ENCODE measurements around the gene MGST3.
A peak's percentile ranks its signal among the peaks of the same experiment; 100 is the strongest.
"Not testable (repeated sequence)": the region's sequence is repeated elsewhere in the genome, so short reads cannot be mapped to it uniquely, and the experiment has no call there.

The MGST3 gene

DNA sequence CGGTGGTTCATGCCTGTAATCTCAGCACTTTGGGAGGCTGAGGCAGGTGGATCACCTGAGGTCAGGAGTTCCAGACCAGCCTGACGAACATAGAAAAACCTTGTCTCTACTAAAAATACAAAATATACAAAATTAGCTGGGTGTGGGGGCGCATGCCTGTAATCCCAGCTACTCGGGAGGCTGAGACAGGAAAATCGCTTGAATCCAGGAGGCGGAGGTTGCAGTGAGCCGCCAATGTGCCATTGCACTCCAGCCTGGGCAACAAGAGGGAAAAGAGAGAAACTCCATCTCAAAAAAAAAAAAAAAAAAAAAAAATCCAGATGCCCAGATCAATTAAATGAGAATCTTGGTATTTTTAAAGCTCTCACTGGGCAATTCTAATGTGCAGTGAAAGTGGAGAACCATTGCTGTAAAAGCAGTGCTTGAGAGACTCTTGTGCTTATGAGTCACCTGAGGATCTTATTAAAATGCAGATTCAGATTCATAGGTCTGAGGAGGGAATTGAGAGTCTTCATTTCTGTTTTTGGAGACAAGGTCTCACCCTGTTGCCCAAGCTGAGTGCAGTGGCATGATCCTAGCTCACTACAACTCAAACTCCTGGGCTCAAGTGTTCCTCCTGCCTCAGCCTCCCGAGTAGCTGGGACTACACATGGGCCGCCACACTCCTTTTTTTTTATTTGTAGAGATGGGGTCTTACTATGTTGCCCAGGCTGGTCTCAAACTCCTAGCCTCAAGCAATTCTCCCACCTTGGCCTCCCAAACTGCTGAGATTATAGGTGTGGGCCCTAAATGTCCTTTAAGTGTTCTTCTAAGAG is 27.9 kb downstream of the MGST3 start:
- DNase-seq (ENCODE audit: low spot score), result not testable (repeated sequence)

GRCh38 chr1:165659581-165659895 is 28.5 kb downstream of the MGST3 start:
- DNase-seq (ENCODE audit: low spot score), result no peak

DNA sequence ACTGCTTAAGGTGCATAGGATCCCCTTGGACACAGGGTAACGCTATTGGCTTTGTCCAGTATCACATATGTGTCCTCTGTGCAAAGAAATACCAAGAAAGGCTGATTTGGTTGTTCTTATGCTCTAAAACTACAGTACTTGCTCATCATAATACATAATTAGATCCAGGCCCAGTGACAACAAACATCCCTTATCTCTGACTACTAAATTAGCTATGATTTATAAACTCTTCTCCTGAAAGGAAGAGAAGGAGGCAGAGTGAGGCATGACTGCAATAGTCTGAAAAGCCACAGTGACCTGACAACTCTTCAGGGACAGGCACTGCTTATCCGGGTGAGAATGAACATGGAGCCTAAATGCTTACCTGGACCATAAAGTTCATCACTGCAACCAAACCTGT is 30.7 kb downstream of the MGST3 start:
- no peak for DNase-seq (ENCODE audit: low spot score)

DNA sequence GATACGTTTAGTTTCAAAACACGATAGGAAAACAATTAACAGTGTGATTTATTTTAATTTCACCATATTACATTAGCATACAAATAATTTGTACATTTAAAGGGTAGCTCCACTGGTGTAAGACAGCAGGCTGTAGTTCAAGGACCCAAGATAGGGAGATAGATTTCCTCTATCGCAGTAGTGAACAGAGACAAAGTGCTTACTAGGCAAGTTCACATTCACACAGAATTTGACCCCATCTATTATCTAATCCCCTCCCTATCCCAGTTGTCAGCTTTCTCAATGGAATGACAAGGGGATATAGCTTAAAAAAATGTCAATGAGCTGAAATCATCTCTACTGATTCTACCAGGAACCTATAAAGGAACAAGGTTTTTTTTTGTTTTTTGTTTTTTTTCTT is 31.2 kb downstream of the MGST3 start:
- no peak for DNase-seq (ENCODE audit: low spot score)

DNA sequence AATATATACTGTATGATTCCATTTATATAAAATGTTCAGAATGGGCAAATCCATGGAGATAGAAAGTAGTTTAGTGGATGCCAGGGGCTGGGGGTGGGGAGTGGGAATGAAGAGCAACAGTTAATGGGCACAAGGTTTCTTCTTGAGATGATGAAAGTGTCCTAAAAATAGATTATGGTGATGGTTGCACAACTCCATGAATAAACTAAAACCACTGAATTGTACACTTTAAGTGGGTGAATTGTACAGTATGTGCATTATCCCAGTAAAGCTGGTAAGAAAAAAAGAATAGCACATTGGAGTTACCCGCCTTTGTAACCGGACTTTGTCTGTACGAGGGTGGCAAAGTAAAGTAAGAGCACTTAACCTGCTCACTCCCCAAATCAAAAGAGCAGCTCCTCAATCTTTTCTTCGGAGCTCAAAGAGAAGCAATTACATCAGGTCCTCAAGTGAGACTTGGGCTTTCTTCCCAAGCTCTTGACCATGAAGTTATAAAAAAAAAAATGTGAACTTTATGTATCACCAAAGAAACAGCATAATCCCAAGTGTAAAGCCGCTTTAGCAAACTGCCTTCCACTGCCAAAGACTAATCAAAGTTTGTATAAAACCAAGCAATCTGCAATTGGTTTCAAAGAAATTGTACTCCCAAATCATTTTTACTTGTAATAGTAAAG is 35.3 kb downstream of the MGST3 start:
- no peak for DNase-seq (ENCODE audit: low spot score)

GRCh38 chr1:165668184-165668583 is 37.1 kb downstream of the MGST3 start:
- DNase-seq (ENCODE audit: low spot score), result no peak

GRCh38 chr1:165671526-165671925 is 40.5 kb downstream of the MGST3 start:
- no peak for DNase-seq (ENCODE audit: low spot score)

DNA sequence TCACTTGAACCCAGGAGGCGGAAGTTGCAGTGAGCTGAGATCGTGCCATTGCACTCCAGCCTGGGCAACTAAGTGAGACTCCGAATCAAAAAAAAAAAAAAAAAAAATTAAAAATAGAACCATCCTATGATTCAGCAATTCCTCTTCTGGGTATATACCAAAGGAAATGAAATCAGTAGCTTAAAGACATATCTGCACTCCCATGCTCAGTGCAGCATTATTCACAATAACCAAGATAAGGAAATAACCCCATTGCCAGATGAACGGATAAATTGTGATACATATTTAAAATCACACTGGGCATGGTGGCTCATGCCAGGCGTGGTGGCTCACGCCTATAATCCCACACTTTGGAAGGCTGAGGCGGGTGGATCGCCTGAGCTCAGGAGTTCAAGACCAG is 43.6 kb downstream of the MGST3 start:
- no peak for DNase-seq (ENCODE audit: low spot score)

GRCh38 chr1:165675794-165676193 is 44.8 kb downstream of the MGST3 start:
- no peak for DNase-seq (ENCODE audit: low spot score)

- no peak for DNase-seq (ENCODE audit: low spot score)
These were observed 47.5 kb downstream of the MGST3 start for GRCh38 chr1:165678509-165678908.

GRCh38 chr1:165679282-165680036 is 48.4 kb downstream of the MGST3 start:
- no peak for DNase-seq (ENCODE audit: low spot score)

DNA sequence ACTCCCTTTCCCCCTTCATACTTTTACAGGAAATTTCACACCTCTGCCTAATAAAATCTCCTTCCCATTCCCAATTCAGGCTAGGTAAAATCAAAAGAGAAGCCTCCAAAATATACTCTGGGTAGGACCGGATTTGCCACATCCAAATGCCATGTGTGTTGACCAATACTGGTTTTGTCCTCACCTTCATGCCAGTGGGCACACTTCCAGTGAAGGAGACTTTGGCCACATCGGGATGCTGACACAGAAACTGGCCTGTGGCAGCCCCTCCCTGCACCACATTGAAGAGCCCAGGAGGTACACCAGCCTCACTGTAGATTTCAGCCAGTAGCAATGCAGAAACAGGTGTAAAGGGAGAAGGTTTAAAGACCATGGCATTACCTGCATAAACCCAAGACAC is 49.3 kb downstream of the MGST3 start:
- no peak for DNase-seq (ENCODE audit: low spot score)

DNA sequence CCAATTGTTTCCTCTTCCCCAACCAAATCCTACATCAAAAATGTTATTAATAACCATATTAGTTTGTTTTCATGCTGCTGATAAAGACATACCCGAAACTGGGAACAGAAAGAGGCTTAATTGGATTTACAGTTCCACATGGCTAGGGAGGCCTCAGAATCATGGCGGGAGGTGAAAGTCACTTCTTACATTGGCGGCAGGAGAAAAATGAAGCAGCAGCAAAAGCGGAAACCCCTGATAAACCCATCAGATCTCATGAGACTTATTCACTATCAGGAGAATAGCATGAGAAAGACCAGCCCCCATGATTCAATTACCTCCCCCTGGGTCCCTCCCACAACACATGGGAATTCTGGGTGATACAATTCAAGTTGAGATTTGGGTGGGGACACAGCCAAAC is 49.7 kb downstream of the MGST3 start:
- DNase-seq (ENCODE audit: low spot score), result not testable (repeated sequence)

GRCh38 chr1:165683848-165684485 is 52.9 kb downstream of the MGST3 start:
- DNase-seq (ENCODE audit: low spot score), result no peak

DNA sequence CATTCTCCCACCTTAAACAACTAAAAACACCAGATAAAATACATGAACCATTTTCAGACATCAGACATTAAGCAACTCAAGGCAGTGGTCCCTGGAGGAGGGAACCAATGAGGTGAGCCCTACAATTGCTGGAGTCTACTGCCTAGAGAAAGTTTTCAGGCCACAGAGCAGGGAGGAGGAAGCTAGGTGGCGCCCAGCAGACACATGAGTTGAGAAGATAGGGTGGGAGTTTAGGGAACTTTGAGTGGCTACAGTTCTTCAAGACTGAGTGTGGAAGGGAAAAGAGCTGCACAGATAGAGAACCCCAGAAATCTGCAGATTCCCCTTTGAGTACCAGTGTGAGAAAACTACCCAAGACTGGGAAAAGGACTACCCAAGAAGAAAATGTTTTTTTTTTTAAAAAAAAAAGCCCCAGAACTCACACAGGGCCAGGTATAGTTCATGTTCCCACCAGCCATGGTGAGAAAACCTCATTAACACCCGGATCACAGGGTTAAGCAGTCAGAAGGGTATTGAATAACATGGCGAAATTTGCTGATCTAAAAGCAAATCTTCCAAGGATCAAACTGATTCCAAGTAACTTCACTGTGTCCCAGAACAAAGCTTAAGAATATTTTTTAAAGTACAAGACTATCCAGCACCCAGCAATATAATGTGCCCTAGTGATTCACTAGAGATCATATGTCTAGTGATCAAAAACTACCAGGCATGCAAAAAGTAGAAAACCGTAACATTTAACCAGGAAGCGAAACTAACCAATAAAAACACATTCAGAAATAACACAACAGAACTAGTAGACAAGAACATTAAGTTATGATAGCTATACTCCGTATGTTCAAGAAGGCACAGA is 55.3 kb downstream of the MGST3 start:
- DNase-seq (ENCODE audit: low spot score), result peak; percentile 60

- no peak for DNase-seq (ENCODE audit: low spot score)
These were observed 56.0 kb downstream of the MGST3 start for GRCh38 chr1:165686971-165687433.

- DNase-seq (ENCODE audit: low spot score), result no peak
These were observed 57.0 kb downstream of the MGST3 start for GRCh38 chr1:165688046-165688445.

- no peak for DNase-seq (ENCODE audit: low spot score)
These were observed 64.0 kb downstream of the MGST3 start for GRCh38 chr1:165695031-165695430.

- DNase-seq (ENCODE audit: low spot score), result no peak
These were observed 65.6 kb downstream of the MGST3 start for GRCh38 chr1:165696625-165697100.

DNA sequence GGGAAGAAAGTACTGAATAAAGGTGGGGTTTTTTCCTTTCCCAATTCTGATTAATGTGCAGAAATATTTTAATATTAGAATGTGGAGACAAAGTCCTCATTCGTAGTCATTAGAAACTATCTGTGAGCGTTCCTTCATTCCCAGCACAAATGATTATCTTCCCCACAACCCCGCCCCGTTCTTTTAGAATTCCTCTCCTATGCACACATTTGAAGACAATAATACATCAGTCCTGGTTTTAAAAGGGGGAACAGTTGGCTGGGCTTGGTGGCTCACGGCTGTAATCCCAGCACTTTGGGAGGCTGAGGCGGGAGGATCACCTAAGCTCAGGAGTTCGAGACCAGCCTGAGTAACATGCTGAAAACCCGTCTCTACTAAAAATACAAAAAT is 66.5 kb downstream of the MGST3 start:
- DNase-seq (ENCODE audit: low spot score), result no peak
